ENCODE data around the gene FGF22. TPM values are rescaled to one million over a fixed set of nuclear protein-coding genes. Genes with fewer than 3 reads are reported as not detected.

Gene FGF22
- polyA plus RNA-seq, 2 of the 4 experiments (the other 2 are of a cell fraction): 0.13 to 1.0 TPM

DNA sequence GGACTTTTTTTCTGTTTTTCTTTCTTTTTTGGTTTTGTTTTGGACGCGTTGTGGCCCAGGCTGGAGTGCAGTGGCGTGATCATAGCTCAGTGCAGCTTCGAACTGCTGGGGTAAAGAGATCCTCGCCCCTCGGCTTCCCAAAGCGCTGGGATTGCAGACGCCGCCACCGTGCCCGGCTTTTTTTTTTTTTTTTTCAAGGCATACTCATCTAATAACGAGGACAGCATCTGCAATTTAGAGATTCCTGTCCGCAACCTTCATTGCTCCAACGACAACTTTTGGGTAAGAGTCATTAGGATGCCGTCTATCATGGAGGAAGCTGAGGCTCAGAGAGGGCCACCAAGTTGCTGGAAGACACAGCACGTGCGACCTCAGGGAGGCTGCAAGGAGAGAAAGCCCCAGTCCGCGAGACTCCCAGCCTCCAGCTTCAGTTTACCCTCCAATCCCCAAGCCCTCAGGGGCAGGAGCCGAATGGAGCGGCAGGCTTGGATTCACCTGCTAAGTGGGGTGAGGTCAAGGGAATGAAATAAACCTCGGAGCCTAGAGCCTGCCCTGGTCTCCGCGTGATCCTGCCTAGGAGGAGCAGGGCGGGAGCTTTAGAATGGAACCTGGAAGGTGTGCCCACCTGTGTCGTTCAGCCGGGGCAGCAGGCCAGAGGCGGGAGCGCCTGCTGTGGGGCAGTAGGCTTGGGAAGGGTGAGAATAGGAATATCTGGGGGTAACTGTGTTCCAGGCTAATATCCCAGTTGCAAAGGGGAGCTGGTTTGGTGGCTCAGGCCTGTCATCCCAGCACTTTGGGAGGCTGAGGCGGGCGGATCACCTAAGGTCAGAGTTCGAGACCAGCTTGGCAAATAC lies 5.7 kb upstream of the FGF22 start:
- Histone ChIP-seq H3K9me3 (no peaks in the 10 kb centered on the region), H3K4me1 (peaks cover 28% of the 10 kb centered on the region), H3K27ac (peak overlapping the region; percentile 94 to 97), H3K4me3 (peak overlapping the region; percentile 91), H3K4me2 (peak overlapping the region; percentile 98)
- no peak for FAIRE-seq
- 30% methylated on average over 28 of the region's 32 CpGs for WGBS (ENCODE audit: missing lambda C conversion rate)
- DNase-seq (ENCODE audit: low read depth in 1 of 2, low spot score in 1 of 2): no peak
- CTCF ChIA-PET: interaction anchor here (1.1 to 1.8 kb wide), 2 partner anchors 46 to 82 kb away, joined by 3 to 5 read pairs; no protein-coding TSS in a partner anchor
- POLR2A ChIA-PET: interaction anchor here (1.0 to 1.2 kb wide), 4 partner anchors 11 to 128 kb away, joined by 3 to 6 read pairs (median 4); no protein-coding TSS in a partner anchor
- ATAC-seq: no peak
- TF ChIP-seq ZFP36 (IDR thresholded peaks at IDR 0.05; ENCODE audit: borderline replicate concordance, partially characterized antibody): peak; percentile 16
- no peak for TF ChIP-seq RAD21 (conservative IDR thresholded peaks at IDR 0.05 in 1 of 2, IDR thresholded peaks at IDR 0.05 in 1 of 2)
- TF ChIP-seq BHLHE40 (IDR thresholded peaks at IDR 0.05; ENCODE audit: low read depth, low read length): no peak
- TF ChIP-seq POLR2A (IDR thresholded peaks at IDR 0.05; ENCODE audit: low read length): no peak

- POLR2A ChIA-PET: interaction anchor here (1.2 kb wide), 1 partner anchor 28 kb away, joined by 3 read pairs; no protein-coding TSS in a partner anchor
- no peaks in the 10 kb centered on the region for H3K9me3 ChIP-seq
- ATAC-seq: no peak
- H3K4me1 ChIP-seq: peaks cover 28% of the 10 kb centered on the region
- 72% methylated on average over 10 of the region's 16 CpGs for WGBS (ENCODE audit: missing lambda C conversion rate)
- TF ChIP-seq RAD21 (conservative IDR thresholded peaks at IDR 0.05 in 1 of 2, IDR thresholded peaks at IDR 0.05 in 1 of 2) (no peak), TFCP2L1 (CRISPR knock-in tag; IDR thresholded peaks at IDR 0.05) (no peak), ZSCAN20 (CRISPR knock-in tag; IDR thresholded peaks at IDR 0.05) (no peak), FOSL2 (IDR thresholded peaks at IDR 0.05) (no peak), FOSL2 (CRISPR knock-in tag; IDR thresholded peaks at IDR 0.05) (peak; percentile 26; the same call in 1 of the 2 replicates)
- H3K27ac ChIP-seq: peak overlapping the region; percentile 21 to 97; a peak in 4 of 6 replicates
- peak in 1 of 2 experiments; percentile 63 for DNase-seq (ENCODE audit: low read depth in 1 of 2, low spot score in 1 of 2)
- no peak for FAIRE-seq
- H3K4me3 ChIP-seq: no peak overlapping the region
- CTCF ChIA-PET: interaction anchor here (1.3 to 1.8 kb wide), 2 partner anchors 12 to 47 kb away, joined by 4 to 5 read pairs; no protein-coding TSS in a partner anchor
- peak overlapping the region; percentile 98; the same call in 2 of the 3 replicates for H3K4me2 ChIP-seq
These were observed 4.6 kb upstream of the FGF22 start for GRCh38 chr19:634975-635652.

DNA sequence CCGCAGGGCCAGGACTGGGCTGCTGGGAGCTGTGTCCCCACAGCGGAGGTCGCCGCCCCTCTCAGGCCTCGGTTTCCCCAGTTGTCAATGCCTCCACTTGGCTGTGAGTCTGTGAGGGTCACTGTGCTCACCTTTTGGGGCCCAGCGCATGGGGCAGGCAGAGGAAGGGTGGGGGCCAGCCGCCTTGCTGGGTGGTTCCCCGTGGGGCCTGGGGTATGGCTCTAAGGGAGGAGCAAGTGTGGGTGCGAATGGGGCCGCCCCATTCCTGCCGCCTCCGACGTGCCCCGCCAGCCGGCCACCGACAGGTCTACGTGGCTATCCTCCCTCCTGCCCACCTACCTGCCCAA lies 800 bp upstream of the FGF22 start:
- CTCF ChIA-PET: no interaction called here
- peak overlapping the region in 1 of 2 experiments; percentile 67; a peak in 4 of 6 replicates for H3K27ac ChIP-seq
- peaks cover 22% of the 10 kb centered on the region for H3K4me1 ChIP-seq
- TF ChIP-seq MYC (IDR thresholded peaks at IDR 0.05; ENCODE audit: borderline replicate concordance, low read length): no peak
- TF ChIP-seq RCOR1 (IDR thresholded peaks at IDR 0.05; ENCODE audit: low read depth, low read length): no peak
- no peak for TF ChIP-seq PHF8 (IDR thresholded peaks at IDR 0.05; ENCODE audit: borderline replicate concordance, low read depth)
- no peak for TF ChIP-seq FOSL2 (IDR thresholded peaks at IDR 0.05)
- no peak for TF ChIP-seq FOSL2 (CRISPR knock-in tag; IDR thresholded peaks at IDR 0.05)
- H3K4me2 ChIP-seq: peak overlapping the region; percentile 93
- H3K9me3 ChIP-seq: no peaks in the 10 kb centered on the region
- ATAC-seq (peak in 1 of 2 experiments; percentile 3; a peak in 3 of 6 replicates), DNase-seq (ENCODE audit: low read depth in 1 of 2, low spot score in 1 of 2) (no peak), FAIRE-seq (no peak)
- POLR2A ChIA-PET: no interaction called here
- peak overlapping the region; percentile 50 for H3K4me3 ChIP-seq
- WGBS (ENCODE audit: missing lambda C conversion rate): 85% methylated on average over 4 of the region's 17 CpGs

DNA sequence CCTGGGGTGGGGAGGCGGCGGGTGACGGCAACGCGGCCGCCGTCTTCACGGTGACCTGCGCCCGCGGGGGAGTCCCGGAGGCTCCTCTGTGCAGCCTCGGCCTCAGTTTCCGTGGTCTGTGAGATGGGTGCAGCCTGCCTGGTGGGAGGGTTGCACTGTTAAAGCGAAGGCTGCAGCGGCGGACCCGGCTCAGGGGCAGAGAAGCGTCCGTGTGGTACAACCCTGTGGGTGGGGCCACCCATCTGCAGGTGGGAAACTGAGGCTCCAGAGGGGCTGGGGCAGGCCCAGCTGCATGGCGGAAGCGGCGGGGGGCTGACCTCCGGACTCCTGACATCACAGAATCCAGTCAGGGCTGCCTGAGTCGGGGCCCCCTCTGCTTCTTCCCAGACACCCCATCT lies 481 bp downstream of the FGF22 start:
- FAIRE-seq: no peak
- H3K4me2 ChIP-seq: peak overlapping the region; percentile 93
- no peak for ATAC-seq
- TF ChIP-seq HOXB5 (CRISPR knock-in tag; IDR thresholded peaks at IDR 0.05) (no peak), PHF8 (IDR thresholded peaks at IDR 0.05; ENCODE audit: borderline replicate concordance, low read depth) (no peak), JUN (IDR thresholded peaks at IDR 0.05) (no peak), EHF (CRISPR knock-in tag; IDR thresholded peaks at IDR 0.05) (no peak), GATA3 (IDR thresholded peaks at IDR 0.05; ENCODE audit: borderline replicate concordance) (no peak), MYC (IDR thresholded peaks at IDR 0.05; ENCODE audit: borderline replicate concordance, low read length) (no peak), SMC3 (IDR thresholded peaks at IDR 0.05) (no peak), ZSCAN20 (CRISPR knock-in tag; IDR thresholded peaks at IDR 0.05) (no peak), TP53 (CRISPR knock-in tag; IDR thresholded peaks at IDR 0.05) (no peak), REST (IDR thresholded peaks at IDR 0.05) (no peak), EHMT2 (IDR thresholded peaks at IDR 0.05; ENCODE audit: low read depth) (no peak), FOSB (CRISPR knock-in tag; IDR thresholded peaks at IDR 0.05) (no peak), JUNB (IDR thresholded peaks at IDR 0.05) (no peak), HOXA7 (CRISPR knock-in tag; IDR thresholded peaks at IDR 0.05) (no peak), NFE2L2 (conservative IDR thresholded peaks at IDR 0.05; ENCODE audit: low read length) (no peak)
- H3K4me1 ChIP-seq: peaks cover 12% of the 10 kb centered on the region
- CTCF ChIA-PET: interaction anchor here (1.5 kb wide), 1 partner anchor 57 kb away, joined by 3 read pairs; no protein-coding TSS in a partner anchor
- 72% methylated on average over 11 of the region's 25 CpGs for WGBS (ENCODE audit: missing lambda C conversion rate)
- no peaks in the 10 kb centered on the region for H3K9me3 ChIP-seq
- peak overlapping the region; percentile 38 to 82; a peak in 4 of 6 replicates for H3K27ac ChIP-seq
- POLR2A ChIA-PET: no interaction called here
- peak overlapping the region; percentile 41 for H3K4me3 ChIP-seq
- no peak for DNase-seq (ENCODE audit: low read depth in 1 of 2, low spot score in 1 of 2)
